Effector memory CD4-positive, alpha-beta T cell (primary cell): ENCODE measurements around the gene IL13RA2.

Source experiments
- DNase-seq, 3 donors: peaks; one replicate each; pipeline ENCODE4 v3.0.0-alpha.2; 2020
- H3K27ac ChIP-seq: 2 replicates; pipeline ENCODE4 v1.7.0; 2013; ENCODE audit warnings: mild to moderate bottlenecking, low read length, moderate library complexity; ENCODE audit not compliant: insufficient read depth, poor library complexity, severe bottlenecking
- H3K27me3 ChIP-seq: replicated peaks from 2 replicates; pipeline ENCODE4 v1.7.0; 2013; ENCODE audit warnings: mild to moderate bottlenecking, low read length; ENCODE audit not compliant: insufficient read depth, control insufficient read depth, poor library complexity, severe bottlenecking
- H3K36me3 ChIP-seq: 2 replicates; pipeline ENCODE4 v1.7.0; 2013; ENCODE audit warnings: mild to moderate bottlenecking, low read length, moderate library complexity; ENCODE audit not compliant: control insufficient read depth, insufficient read depth
- H3K4me1 ChIP-seq: 2 replicates; pipeline ENCODE4 v1.7.0; 2013; ENCODE audit warnings: low read length, mild to moderate bottlenecking; ENCODE audit not compliant: control insufficient read depth, insufficient read depth, poor library complexity, severe bottlenecking
- H3K4me3 ChIP-seq: 2 replicates; pipeline ENCODE4 v1.7.0; 2013; ENCODE audit warnings: low read length, low read depth, mild to moderate bottlenecking; ENCODE audit not compliant: insufficient read depth, poor library complexity, severe bottlenecking
- H3K9me3 ChIP-seq: 2 replicates; pipeline ENCODE4 v1.7.0; 2013; ENCODE audit warnings: mild to moderate bottlenecking, low read length, moderate library complexity; ENCODE audit not compliant: control insufficient read depth

The IL13RA2 gene

GRCh38 chrX:115013705-115014104 lies 3.7 kb downstream of the IL13RA2 start:
- Histone ChIP-seq H3K4me3 (no peak overlapping the region), H3K27ac (no peak overlapping the region), H3K4me1 (no peaks in the 10 kb centered on the region), H3K36me3 (no peaks in the 10 kb centered on the region), H3K27me3 (no peaks in the 10 kb centered on the region), H3K9me3 (no peaks in the 10 kb centered on the region)
- no peak for DNase-seq

GRCh38 chrX:115011428-115011827 lies 6.0 kb downstream of the IL13RA2 start:
- Histone ChIP-seq H3K4me1 (no peaks in the 10 kb centered on the region), H3K36me3 (no peaks in the 10 kb centered on the region), H3K27ac (no peak overlapping the region), H3K27me3 (no peaks in the 10 kb centered on the region), H3K9me3 (no peaks in the 10 kb centered on the region), H3K4me3 (no peak overlapping the region)
- DNase-seq = no peak

DNA sequence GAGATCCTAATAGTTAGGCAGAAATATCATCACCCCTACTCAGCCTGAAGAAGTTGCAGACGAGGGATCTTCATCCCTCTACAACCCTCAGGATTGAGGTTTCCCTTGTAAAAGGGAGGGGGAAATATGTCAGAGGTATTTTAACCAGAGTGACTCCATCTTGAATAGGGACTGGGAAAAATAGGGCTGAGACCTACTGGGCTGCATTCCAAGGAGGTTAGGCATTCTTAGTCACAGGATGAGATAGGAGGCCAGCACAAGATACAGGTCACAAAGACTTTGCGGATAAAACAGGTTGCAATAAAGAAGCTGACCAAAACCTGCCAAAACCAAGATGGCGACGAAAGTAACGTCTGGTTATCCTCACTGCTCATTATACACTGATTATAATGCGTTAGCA lies 17.5 kb downstream of the IL13RA2 start:
- no peaks in the 10 kb centered on the region for H3K4me1 ChIP-seq
- H3K36me3 ChIP-seq = no peaks in the 10 kb centered on the region
- H3K4me3 ChIP-seq = no peak overlapping the region
- H3K27ac ChIP-seq = no peak overlapping the region
- DNase-seq = no peak
- H3K9me3 ChIP-seq = no peaks in the 10 kb centered on the region
- no peaks in the 10 kb centered on the region for H3K27me3 ChIP-seq

DNA sequence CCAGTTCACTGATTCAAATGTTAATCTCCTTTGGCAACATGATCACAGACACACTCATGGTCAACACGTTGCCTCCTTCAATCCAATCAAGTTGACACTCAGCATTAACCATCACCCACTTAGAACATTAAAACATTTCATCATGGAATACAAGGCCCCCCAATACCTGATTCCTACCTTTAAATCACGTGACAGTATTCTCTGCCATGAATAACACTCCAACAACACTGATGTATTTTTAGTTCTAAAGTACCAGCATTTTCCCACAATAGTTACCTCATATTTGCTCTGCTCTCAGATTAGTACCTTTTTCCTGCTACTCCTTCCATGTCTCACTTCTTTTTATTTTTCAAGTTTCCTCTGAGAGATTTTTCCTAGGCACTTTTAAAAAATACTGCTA lies 19.6 kb downstream of the IL13RA2 start:
- no peak for DNase-seq
- no peak overlapping the region for H3K4me3 ChIP-seq
- no peaks in the 10 kb centered on the region for H3K27me3 ChIP-seq
- H3K4me1 ChIP-seq = no peaks in the 10 kb centered on the region
- no peak overlapping the region for H3K27ac ChIP-seq
- no peaks in the 10 kb centered on the region for H3K36me3 ChIP-seq
- no peaks in the 10 kb centered on the region for H3K9me3 ChIP-seq

DNA sequence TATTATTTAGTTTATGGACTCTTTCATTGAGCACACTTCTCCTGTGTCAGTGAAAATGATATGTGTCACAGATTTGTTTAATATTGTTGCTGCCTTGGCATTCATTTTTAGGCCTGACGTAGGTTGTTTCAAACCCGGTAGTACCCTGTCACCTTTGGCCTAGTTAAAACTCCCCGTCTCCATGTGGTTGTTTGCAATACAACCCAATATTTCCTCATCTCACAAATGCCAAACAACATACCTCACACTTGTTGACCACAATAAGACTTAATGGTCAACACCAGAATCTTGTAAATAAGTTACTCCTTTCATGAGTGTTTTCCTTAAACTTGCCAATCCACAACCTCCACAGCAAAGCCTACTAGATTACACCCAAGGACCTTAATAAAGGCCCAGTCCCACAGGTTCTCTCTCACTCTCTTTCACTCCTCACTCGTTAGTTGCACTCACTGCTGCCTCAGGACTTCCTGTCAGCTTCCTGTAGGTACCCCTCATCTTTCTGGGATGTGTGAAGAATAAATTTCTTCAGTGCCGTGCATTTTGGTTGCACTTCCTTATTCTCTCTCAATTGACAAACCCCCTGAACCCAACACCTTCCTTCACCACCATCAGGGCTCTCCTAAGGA lies 31.3 kb downstream of the IL13RA2 start:
- Histone ChIP-seq H3K36me3 (no peaks in the 10 kb centered on the region), H3K9me3 (no peaks in the 10 kb centered on the region), H3K4me1 (no peaks in the 10 kb centered on the region), H3K27ac (no peak overlapping the region), H3K27me3 (no peaks in the 10 kb centered on the region), H3K4me3 (no peak overlapping the region)
- no peak for DNase-seq

DNA sequence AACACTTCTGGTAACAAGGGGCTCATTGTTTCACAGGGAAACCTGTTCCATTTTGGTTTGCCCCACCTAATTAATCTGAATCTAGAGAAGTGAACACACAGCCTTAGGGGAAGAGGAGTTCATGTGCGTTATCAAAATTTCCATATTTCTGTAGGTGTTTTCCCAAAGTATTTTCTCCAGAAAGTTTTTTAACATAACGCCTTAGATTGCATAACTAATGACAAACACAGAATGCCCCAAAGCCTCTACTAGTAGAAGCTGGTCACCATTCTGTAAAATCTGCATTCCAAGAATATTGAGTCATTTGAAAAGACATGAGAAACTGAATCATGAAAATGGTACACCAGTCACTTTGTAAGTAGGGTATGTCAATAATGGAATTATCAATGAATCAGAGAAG lies 41.1 kb downstream of the IL13RA2 start:
- H3K36me3 ChIP-seq = no peaks in the 10 kb centered on the region
- H3K4me1 ChIP-seq = no peaks in the 10 kb centered on the region
- H3K4me3 ChIP-seq = no peak overlapping the region
- H3K9me3 ChIP-seq = no peaks in the 10 kb centered on the region
- H3K27me3 ChIP-seq = no peaks in the 10 kb centered on the region
- DNase-seq = no peak
- no peak overlapping the region for H3K27ac ChIP-seq

- no peak overlapping the region for H3K27ac ChIP-seq
- H3K36me3 ChIP-seq = no peaks in the 10 kb centered on the region
- H3K27me3 ChIP-seq = no peaks in the 10 kb centered on the region
- H3K9me3 ChIP-seq = no peaks in the 10 kb centered on the region
- H3K4me1 ChIP-seq = no peaks in the 10 kb centered on the region
- no peak overlapping the region for H3K4me3 ChIP-seq
- no peak for DNase-seq
Observed at GRCh38 chrX:114973013-114973412, 44.4 kb downstream of the IL13RA2 start.

- H3K27ac ChIP-seq = no peak overlapping the region
- no peaks in the 10 kb centered on the region for H3K9me3 ChIP-seq
- DNase-seq = no peak
- no peaks in the 10 kb centered on the region for H3K4me1 ChIP-seq
- H3K4me3 ChIP-seq = no peak overlapping the region
- no peaks in the 10 kb centered on the region for H3K36me3 ChIP-seq
- no peaks in the 10 kb centered on the region for H3K27me3 ChIP-seq
Observed at GRCh38 chrX:114970806-114971205, 46.6 kb downstream of the IL13RA2 start.

GRCh38 chrX:114964374-114964773 lies 53.0 kb downstream of the IL13RA2 start:
- H3K27me3 ChIP-seq = no peaks in the 10 kb centered on the region
- no peak overlapping the region for H3K4me3 ChIP-seq
- no peak overlapping the region for H3K27ac ChIP-seq
- no peaks in the 10 kb centered on the region for H3K4me1 ChIP-seq
- DNase-seq = no peak
- no peaks in the 10 kb centered on the region for H3K9me3 ChIP-seq
- H3K36me3 ChIP-seq = no peaks in the 10 kb centered on the region

DNA sequence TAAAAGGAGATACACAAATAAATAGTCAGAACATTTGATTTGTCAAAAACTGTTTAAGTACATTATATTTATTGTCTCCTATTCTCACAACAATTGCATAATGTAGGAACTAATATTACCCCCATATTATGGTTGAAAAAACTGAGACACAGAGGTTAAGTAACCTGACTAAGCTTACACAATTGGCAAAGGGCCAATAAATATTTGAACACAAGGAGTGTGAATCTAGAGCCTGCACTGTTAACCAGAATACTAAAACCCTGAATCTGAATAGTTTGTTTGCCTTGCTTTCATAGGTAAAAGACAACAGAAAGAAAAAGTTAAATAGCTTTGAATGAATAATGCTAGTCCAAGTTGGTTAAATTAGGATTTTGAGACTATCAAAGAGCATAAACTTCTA lies 55.2 kb downstream of the IL13RA2 start:
- Histone ChIP-seq H3K9me3 (no peaks in the 10 kb centered on the region), H3K4me3 (no peak overlapping the region), H3K27ac (no peak overlapping the region), H3K27me3 (no peaks in the 10 kb centered on the region), H3K36me3 (no peaks in the 10 kb centered on the region), H3K4me1 (no peaks in the 10 kb centered on the region)
- DNase-seq = no peak
